Esophagus squamous epithelium (tissue), 5 donors: ENCODE measurements around the gene LENG9. TPM values are rescaled to one million over a fixed set of nuclear protein-coding genes. Genes with fewer than 3 reads are reported as not detected.

Experiments used
- DNase-seq: peaks from one replicate; lab custom pipeline; 2025; lab: John Stamatoyannopoulos, UW
- H3K27ac ChIP-seq, 4 donors: fragments of 200-600 bp; sonication (generic); one replicate each; pipeline ENCODE4 v1.5.1; 2016 to 2019; ENCODE audit warnings: mild to moderate bottlenecking in 1 of 4
- H3K27me3 ChIP-seq, 4 donors: fragments of 200-600 bp; sonication (generic); 1 replicate in 3 of 4; 2 replicates in 1 of 4; pipeline versions ENCODE4 v1.5.1 to v1.6.0; 2017 to 2021; ENCODE audit warnings: antibody characterized with exemption in 1 of 4
- H3K36me3 ChIP-seq, 3 donors: fragments of 200-600 bp; sonication (generic); one replicate each; pipeline ENCODE4 v1.5.1; 2016 to 2019
- H3K4me1 ChIP-seq, 3 donors: fragments of 200-600 bp; sonication (generic); one replicate each; pipeline ENCODE4 v1.5.1; 2017 to 2019
- H3K4me3 ChIP-seq, 4 donors: fragments of 200-600 bp; sonication (generic); 1 replicate in 3 of 4; 2 replicates in 1 of 4; pipeline ENCODE4 v1.5.1; 2016 to 2019; ENCODE audit warnings: mild to moderate bottlenecking in 2 of 4, moderate library complexity in 1 of 4
- H3K9me3 ChIP-seq, 3 donors: fragments of 200-600 bp; sonication (generic); one replicate each; pipeline ENCODE4 v1.5.1; 2016 to 2019
- POLR2A ChIP-seq, 4 donors: fragments of 450-650 bp; IDR thresholded peaks; one replicate each; pipeline ENCODE4 v1.6.1; 2017; ENCODE audit warnings: antibody characterized with exemption in 4 of 4, mild to moderate bottlenecking in 4 of 4, moderate library complexity in 3 of 4
- WGBS, 2 donors: methylation state at CpG; one replicate each; pipeline ENCODE4 v1.1.5; 2018; 5-methylcytosine and 5-hydroxymethylcytosine counted together
- intact Hi-C: fragments of 100-400 bp; cut with DNase I; formaldehyde crosslinking; loops from one replicate; pipeline ENCODE4 v1.15.0; 2022
- total RNA-seq, 4 donors: library from RNA; depleted of rRNA; stranded (reverse); fragments of >200 nt; gene quantifications; one replicate each; pipeline ENCODE4 v1.1.0, GENCODE V29; 2016
- TF ChIP-seq, protein P1 (sequence below), 6 experiments: fragments of 450-650 bp in 4 of 6; fragments of 200-600 bp in 2 of 6; sonication (generic) in 2 of 6; IDR thresholded peaks; one replicate each; pipeline ENCODE4 v1.5.1; 2016 to 2019; ENCODE audit warnings: antibody characterized with exemption in 6 of 6, mild to moderate bottlenecking in 4 of 6, moderate library complexity in 4 of 6
- donor health status: DM: yes; HTN: yes; CAD: no.

LENG9 gene
- total RNA-seq, 4 donors from 2014 or later: 8.1 to 13.1 (median 10.1) TPM

DNA sequence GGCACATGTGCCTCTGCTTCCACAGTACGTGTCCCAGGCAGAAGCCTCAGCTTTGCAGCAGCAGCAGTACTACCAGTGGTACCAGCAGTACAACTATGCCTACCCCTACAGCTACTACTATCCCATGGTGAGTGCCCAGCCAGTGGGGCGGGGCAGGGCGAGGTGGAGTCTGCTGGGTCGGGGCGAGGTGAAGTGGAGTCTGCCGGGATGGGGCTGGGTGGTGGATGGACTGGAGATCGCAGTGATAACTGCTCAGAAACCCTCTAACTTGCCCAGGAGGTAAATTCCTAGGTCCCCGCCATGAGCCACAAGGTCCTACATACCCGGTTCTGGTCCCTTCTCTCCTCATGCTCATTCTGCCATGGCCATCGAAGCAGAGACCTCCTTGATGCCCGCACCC, 11.0 kb downstream of the LENG9 start:
- no peak for TF ChIP-seq POLR2A (IDR thresholded peaks at IDR 0.05)
- TF ChIP-seq, protein P1, sequence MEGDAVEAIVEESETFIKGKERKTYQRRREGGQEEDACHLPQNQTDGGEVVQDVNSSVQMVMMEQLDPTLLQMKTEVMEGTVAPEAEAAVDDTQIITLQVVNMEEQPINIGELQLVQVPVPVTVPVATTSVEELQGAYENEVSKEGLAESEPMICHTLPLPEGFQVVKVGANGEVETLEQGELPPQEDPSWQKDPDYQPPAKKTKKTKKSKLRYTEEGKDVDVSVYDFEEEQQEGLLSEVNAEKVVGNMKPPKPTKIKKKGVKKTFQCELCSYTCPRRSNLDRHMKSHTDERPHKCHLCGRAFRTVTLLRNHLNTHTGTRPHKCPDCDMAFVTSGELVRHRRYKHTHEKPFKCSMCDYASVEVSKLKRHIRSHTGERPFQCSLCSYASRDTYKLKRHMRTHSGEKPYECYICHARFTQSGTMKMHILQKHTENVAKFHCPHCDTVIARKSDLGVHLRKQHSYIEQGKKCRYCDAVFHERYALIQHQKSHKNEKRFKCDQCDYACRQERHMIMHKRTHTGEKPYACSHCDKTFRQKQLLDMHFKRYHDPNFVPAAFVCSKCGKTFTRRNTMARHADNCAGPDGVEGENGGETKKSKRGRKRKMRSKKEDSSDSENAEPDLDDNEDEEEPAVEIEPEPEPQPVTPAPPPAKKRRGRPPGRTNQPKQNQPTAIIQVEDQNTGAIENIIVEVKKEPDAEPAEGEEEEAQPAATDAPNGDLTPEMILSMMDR (IDR thresholded peaks at IDR 0.05): no peak
- Histone ChIP-seq H3K4me1 (peaks cover 21 to 51% (median 33%) of the 10 kb centered on the region in 3 donors), H3K36me3 (peaks cover 56 to 70% (median 56%) of the 10 kb centered on the region in 3 donors), H3K27ac (no peak overlapping the region), H3K27me3 (no peaks in the 10 kb centered on the region), H3K9me3 (no peaks in the 10 kb centered on the region), H3K4me3 (no peak overlapping the region)
- WGBS, 2 donors: 76 to 92% methylated on average over 4 to 10 of the region's 11 CpGs
- no peak for DNase-seq
- intact Hi-C loops: no loop called here

DNA sequence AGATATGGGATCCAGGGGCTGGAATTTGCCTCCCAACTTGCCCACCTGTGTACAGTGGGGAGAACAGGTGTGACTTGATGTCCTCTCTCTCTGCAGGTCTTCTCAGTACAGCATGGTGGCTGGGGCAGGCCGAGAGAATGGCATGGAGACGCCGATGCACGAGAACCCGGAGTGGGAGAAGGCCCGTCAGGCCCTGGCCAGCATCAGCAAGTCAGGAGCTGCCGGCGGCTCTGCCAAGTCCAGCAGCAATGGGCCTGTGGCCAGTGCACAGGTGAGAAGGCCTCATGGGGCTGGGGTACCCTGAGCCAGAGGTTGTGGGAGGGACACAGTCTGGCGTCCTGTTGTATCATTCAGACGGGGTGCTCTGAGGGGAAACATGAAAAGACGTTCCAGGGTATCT, 11.6 kb downstream of the LENG9 start:
- peaks cover 49 to 64% (median 50%) of the 10 kb centered on the region in 3 donors for H3K36me3 ChIP-seq
- 88% methylated on average over 3 to 9 of the region's 11 CpGs for WGBS, 2 donors
- no peak overlapping the region for H3K27ac ChIP-seq
- TF ChIP-seq, protein P1 (IDR thresholded peaks at IDR 0.05): no peak
- TF ChIP-seq POLR2A (IDR thresholded peaks at IDR 0.05): no peak
- no peaks in the 10 kb centered on the region for H3K9me3 ChIP-seq
- no peaks in the 10 kb centered on the region for H3K27me3 ChIP-seq
- no peak for DNase-seq
- intact Hi-C loops: no loop called here
- H3K4me1 ChIP-seq: peaks cover 26 to 57% (median 39%) of the 10 kb centered on the region in 3 donors
- no peak overlapping the region for H3K4me3 ChIP-seq

DNA sequence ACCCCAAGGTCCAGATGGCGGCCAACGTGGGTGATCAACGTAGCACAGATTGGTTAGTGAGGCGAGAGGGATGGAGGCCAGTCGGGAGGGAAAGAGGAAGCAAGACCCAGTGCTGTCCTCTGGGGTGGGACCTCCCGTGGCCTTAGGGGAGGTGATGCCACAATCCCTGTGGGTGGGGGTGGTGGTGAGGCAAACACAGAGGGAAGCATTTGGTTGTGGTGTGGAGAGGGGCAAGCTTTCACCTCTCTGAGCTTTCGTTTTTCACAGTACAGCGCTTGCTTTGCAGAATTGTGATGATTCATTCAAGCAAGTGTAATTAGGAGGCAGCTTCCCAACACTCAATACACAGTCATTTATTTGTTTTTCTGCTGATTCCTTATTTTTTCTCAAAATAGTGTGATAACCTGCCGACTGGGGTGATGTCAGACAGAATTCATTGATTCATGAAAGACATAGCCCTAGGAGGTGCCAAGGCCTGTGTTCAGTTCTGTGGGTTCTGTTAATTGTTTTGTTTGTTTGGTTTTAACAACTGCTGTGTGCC, 12.2 kb downstream of the LENG9 start:
- H3K9me3 ChIP-seq: no peaks in the 10 kb centered on the region
- peaks cover 26 to 63% (median 39%) of the 10 kb centered on the region in 3 donors for H3K4me1 ChIP-seq
- intact Hi-C loops: no loop called here
- DNase-seq: no peak
- 42 to 59% methylated on average over 5 to 9 of the region's 9 CpGs for WGBS, 2 donors
- peak overlapping the region in 2 of 4 donors; percentile 1 to 83 for H3K4me3 ChIP-seq
- TF ChIP-seq, protein P1 (IDR thresholded peaks at IDR 0.05): no peak
- no peak for TF ChIP-seq POLR2A (IDR thresholded peaks at IDR 0.05)
- no peaks in the 10 kb centered on the region for H3K27me3 ChIP-seq
- peaks cover 44 to 60% (median 44%) of the 10 kb centered on the region in 3 donors for H3K36me3 ChIP-seq
- peak overlapping the region; percentile 15 to 99 (median 64) for H3K27ac ChIP-seq

DNA sequence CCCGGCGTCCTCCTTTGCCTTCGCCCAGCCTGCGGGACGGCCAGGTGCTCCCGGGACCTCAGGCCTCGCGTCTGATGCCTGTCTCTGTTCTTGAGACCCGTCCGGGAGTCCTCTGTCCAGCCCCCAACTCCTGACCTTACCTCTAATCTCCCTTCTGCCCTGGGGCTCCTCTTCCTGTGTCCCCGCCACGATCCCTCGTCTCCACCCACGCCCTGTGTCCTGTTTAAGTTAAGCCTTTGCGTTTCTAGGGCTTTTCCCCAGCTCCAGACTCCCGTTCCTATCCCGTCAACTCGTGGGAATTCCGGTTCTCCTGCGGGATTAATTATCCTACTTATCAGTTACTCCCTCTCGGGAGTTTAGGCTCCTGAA, 13.9 kb downstream of the LENG9 start:
- Histone ChIP-seq H3K9me3 (no peaks in the 10 kb centered on the region), H3K27me3 (no peaks in the 10 kb centered on the region), H3K27ac (peak overlapping the region; percentile 96 to 99 (median 98)), H3K4me1 (peaks cover 26 to 66% (median 39%) of the 10 kb centered on the region in 3 donors), H3K4me3 (peak overlapping the region; percentile 77 to 94 (median 88)), H3K36me3 (peaks cover 27 to 60% (median 27%) of the 10 kb centered on the region in 3 donors)
- TF ChIP-seq POLR2A (IDR thresholded peaks at IDR 0.05): no peak
- TF ChIP-seq, protein P1 (IDR thresholded peaks at IDR 0.05): no peak
- intact Hi-C loops: no loop called here
- no peak for DNase-seq
- 0% methylated on average over 17 to 21 of the region's 21 CpGs for WGBS, 2 donors

DNA sequence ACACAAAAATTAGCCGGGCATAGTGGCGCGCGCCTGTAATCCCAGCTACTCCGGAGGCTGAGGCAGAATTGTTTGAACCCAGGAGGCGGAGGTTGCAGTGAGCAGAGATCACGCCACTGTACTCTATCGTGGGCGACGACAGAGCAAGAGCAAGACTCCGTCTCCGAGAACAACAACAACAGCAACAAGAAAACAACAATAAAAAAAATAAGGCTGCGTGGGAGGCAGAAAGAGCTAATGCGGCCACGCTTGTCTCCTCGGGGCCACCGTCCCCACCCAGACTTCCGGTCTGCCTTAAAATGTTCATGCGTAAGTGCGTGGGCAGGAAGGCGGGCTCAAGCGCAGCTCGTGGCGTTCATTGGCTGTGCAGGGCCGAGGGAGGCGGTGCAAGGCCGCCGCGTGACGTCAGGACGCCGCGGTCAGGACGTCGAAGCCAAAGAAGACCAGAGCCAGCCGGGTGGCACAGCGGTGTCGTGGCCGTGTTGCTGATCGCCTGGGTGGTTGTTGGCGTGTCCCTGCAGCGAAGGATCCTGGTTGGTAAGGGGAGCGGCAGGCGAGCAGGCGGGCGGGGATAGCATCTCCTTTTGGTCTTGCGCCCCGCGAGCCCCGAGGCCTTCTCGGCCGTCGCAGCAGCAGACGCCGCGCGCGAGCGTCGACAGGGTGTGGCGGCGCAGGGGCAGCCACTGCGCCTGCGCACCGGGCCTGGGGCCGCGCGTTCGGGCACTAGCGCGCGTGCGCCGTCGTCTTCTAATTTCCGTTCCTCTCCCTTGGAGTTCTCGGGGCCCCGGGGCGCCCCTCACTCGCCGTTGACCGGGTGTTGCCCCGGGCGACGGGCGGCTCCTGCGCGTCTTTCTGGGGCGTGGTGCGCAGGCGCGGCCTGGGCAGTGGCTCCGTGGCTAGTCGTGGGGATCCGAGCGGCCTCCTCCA, 14.5 kb downstream of the LENG9 start, which contains the start of gene LENG8:
TSS of gene LENG8 (plus strand) at position 426 of the 927 bp plus-strand sequence. CDS start 2,146 bp downstream, outside the sequence.
- intact Hi-C loops: no loop called here
- peak in 3 of 4 donors; percentile 91 to 98 (median 96) for TF ChIP-seq POLR2A (IDR thresholded peaks at IDR 0.05)
- TF ChIP-seq, protein P1 (IDR thresholded peaks at IDR 0.05): peak in 2 of 6 experiments; percentile 2 to 7
- H3K27ac ChIP-seq: peak within 1 kb of the TSS; percentile 96 to 99 (median 98)
- peak within 1 kb of the TSS; percentile 77 to 94 (median 88) for H3K4me3 ChIP-seq
- 0% methylated on average over 30 to 31 of the region's 96 CpGs for WGBS, 2 donors
- H3K4me1 ChIP-seq: peaks cover 26 to 62% (median 39%) of the 10 kb centered on the region in 3 donors
- no peaks in the 10 kb centered on the region for H3K9me3 ChIP-seq
- DNase-seq: peak; percentile 92
- H3K27me3 ChIP-seq: no peaks in the 10 kb centered on the region
- peaks cover 21 to 60% (median 21%) of the 10 kb centered on the region in 3 donors for H3K36me3 ChIP-seq
